ENCODE measurements around the gene ATAD5.

The ATAD5 gene

GRCh38 chr17:30920282-30920681 lies 88.5 kb downstream of the ATAD5 start:
- no peaks in the 10 kb centered on the region; the same call in 1 of the 2 replicates for H3K27me3 ChIP-seq (replicated peaks; ENCODE audit: control insufficient read depth, insufficient read depth, low read length)

GRCh38 chr17:30920683-30921543 lies 89.1 kb downstream of the ATAD5 start:
- TF ChIP-seq CTCF (IDR thresholded peaks at IDR 0.05; ENCODE audit: insufficient read depth, low read length, poor library complexity, severe bottlenecking) = no peak
- H3K4me3 ChIP-seq (replicated peaks; ENCODE audit: low read depth, low read length) = peak overlapping the region; percentile 52

More at GRCh38 chr17:30920282-30920681, 88.5 kb downstream of the ATAD5 start:
- DNase-seq (ENCODE audit: extremely low read depth, insufficient read length) = no peak
- TF ChIP-seq CTCF (IDR thresholded peaks at IDR 0.05; ENCODE audit: insufficient read depth, low read length, poor library complexity, severe bottlenecking) = no peak
- H3K4me3 ChIP-seq (replicated peaks; ENCODE audit: low read depth, low read length) = no peak overlapping the region
- H3K36me3 ChIP-seq (ENCODE audit: control insufficient read depth, insufficient read depth, low read length) = no peaks in the 10 kb centered on the region

GRCh38 chr17:30921544-30922196 lies 89.9 kb downstream of the ATAD5 start, which contains the start of gene ADAP2:
ADAP2 (plus strand) TSS chr17:30921945; CDS start chr17:30922015, 70 bp downstream.
- DNase-seq (ENCODE audit: extremely low read depth, insufficient read length) = peak; percentile 40
- no peaks in the 10 kb centered on the region; the same call in 1 of the 2 replicates for H3K27me3 ChIP-seq (replicated peaks; ENCODE audit: control insufficient read depth, insufficient read depth, low read length)
- no peaks in the 10 kb centered on the region for H3K36me3 ChIP-seq (ENCODE audit: control insufficient read depth, insufficient read depth, low read length)
- no peak for TF ChIP-seq CTCF (IDR thresholded peaks at IDR 0.05; ENCODE audit: insufficient read depth, low read length, poor library complexity, severe bottlenecking)
- H3K4me3 ChIP-seq (replicated peaks; ENCODE audit: low read depth, low read length) = peak within 1 kb of the TSS; percentile 52

More at GRCh38 chr17:30920683-30921543, 89.1 kb downstream of the ATAD5 start:
- DNase-seq (ENCODE audit: extremely low read depth, insufficient read length) = no peak
- H3K27me3 ChIP-seq (replicated peaks; ENCODE audit: control insufficient read depth, insufficient read depth, low read length) = no peaks in the 10 kb centered on the region; the same call in 1 of the 2 replicates
- no peaks in the 10 kb centered on the region for H3K36me3 ChIP-seq (ENCODE audit: control insufficient read depth, insufficient read depth, low read length)

GRCh38 chr17:30922235-30923030 lies 90.7 kb downstream of the ATAD5 start:
- H3K36me3 ChIP-seq (ENCODE audit: control insufficient read depth, insufficient read depth, low read length) = no peaks in the 10 kb centered on the region
- peak overlapping the region; percentile 52 for H3K4me3 ChIP-seq (replicated peaks; ENCODE audit: low read depth, low read length)
- TF ChIP-seq CTCF (IDR thresholded peaks at IDR 0.05; ENCODE audit: insufficient read depth, low read length, poor library complexity, severe bottlenecking) = no peak
- DNase-seq (ENCODE audit: extremely low read depth, insufficient read length) = peak; percentile 23
- H3K27me3 ChIP-seq (replicated peaks; ENCODE audit: control insufficient read depth, insufficient read depth, low read length) = no peaks in the 10 kb centered on the region; the same call in 1 of the 2 replicates

GRCh38 chr17:30924341-30924740 lies 92.6 kb downstream of the ATAD5 start:
- no peak for DNase-seq (ENCODE audit: extremely low read depth, insufficient read length)
- Histone ChIP-seq H3K27me3 (replicated peaks; ENCODE audit: control insufficient read depth, insufficient read depth, low read length) (no peaks in the 10 kb centered on the region; the same call in 1 of the 2 replicates), H3K4me3 (replicated peaks; ENCODE audit: low read depth, low read length) (no peak overlapping the region), H3K36me3 (ENCODE audit: control insufficient read depth, insufficient read depth, low read length) (no peaks in the 10 kb centered on the region)
- TF ChIP-seq CTCF (IDR thresholded peaks at IDR 0.05; ENCODE audit: insufficient read depth, low read length, poor library complexity, severe bottlenecking) = no peak
